GM18858 (cell line): ENCODE data around the gene TNFSF13B.
A peak's percentile ranks its signal among the peaks of the same experiment; 100 is the strongest.

Source experiments
- ATAC-seq: cut with Tn5 transposase; IDR thresholded peaks from one replicate; pipeline ENCODE4 v1.9.1; 2021; ENCODE audit not compliant: unreplicated experiment

TNFSF13B gene

GRCh38 chr13:108342369-108343289 lies 73.1 kb downstream of the TNFSF13B start:
- peak; percentile 71 for ATAC-seq

GRCh38 chr13:108345016-108345415 lies 75.5 kb downstream of the TNFSF13B start:
- ATAC-seq: no peak

GRCh38 chr13:108346376-108346775 lies 76.9 kb downstream of the TNFSF13B start:
- no peak for ATAC-seq

GRCh38 chr13:108349269-108349668 lies 79.8 kb downstream of the TNFSF13B start:
- no peak for ATAC-seq

- ATAC-seq: no peak
These were observed 81.1 kb downstream of the TNFSF13B start for GRCh38 chr13:108350579-108350978.

- no peak for ATAC-seq
These were observed 83.1 kb downstream of the TNFSF13B start for GRCh38 chr13:108352599-108352998.

- no peak for ATAC-seq
These were observed 87.7 kb downstream of the TNFSF13B start for GRCh38 chr13:108357228-108357627.
